Posterior cingulate gyrus (tissue), 11 donors: ENCODE results near the gene TEKT1.
"Not testable (repeated sequence)": the region's sequence is repeated elsewhere in the genome, so short reads cannot be mapped to it uniquely, and the experiment has no call there.

Source experiments
- DNase-seq, 10 donors: peaks; one replicate each; pipeline versions ENCODE4 v3.0.0 to v3.0.0-alpha.2; 2020 to 2021; ENCODE audit warnings: mixed read lengths in 3 of 10
- intact Hi-C: fragments of 100-400 bp; cut with DNase I; formaldehyde crosslinking; loops from one replicate; pipeline ENCODE4 v1.15.1; 2023

TEKT1 gene

DNA sequence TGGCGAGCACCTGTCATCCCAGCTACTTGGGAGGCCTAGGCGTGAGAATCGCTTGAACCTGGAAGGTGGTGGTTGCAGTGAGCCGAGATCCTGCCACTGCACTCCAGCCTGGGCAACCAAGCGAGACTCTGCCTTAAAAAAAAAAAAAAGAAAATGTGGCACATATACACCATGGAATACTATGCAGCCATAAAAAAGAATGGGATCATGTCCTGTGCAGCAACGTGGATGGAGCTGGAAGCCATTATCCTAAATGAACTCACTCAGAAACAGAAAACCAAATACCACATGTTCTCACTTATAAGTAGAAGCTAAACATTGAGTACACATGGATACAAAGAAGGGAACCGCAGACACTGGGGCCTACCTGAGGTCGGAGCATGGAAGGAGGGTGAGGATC is 56.6 kb downstream of the TEKT1 start:
- intact Hi-C loops, DNase-seq: not testable (repeated sequence)

- no peak for DNase-seq
- intact Hi-C loops: no loop called here
Measured at GRCh38 chr17:6772016-6772415, 59.5 kb downstream of the TEKT1 start.

GRCh38 chr17:6768447-6768846 is 63.1 kb downstream of the TEKT1 start:
- intact Hi-C loops: no loop called here
- no peak for DNase-seq

- DNase-seq: peak in 1 of 10 donors; percentile 72
- intact Hi-C loops: no loop called here
Measured at GRCh38 chr17:6761779-6762178, 69.8 kb downstream of the TEKT1 start.

GRCh38 chr17:6757747-6758146 is 73.8 kb downstream of the TEKT1 start:
- DNase-seq: no peak
- intact Hi-C loops: no loop called here

- intact Hi-C loops: no loop called here
- no peak for DNase-seq
Measured at GRCh38 chr17:6756425-6757031, 75.0 kb downstream of the TEKT1 start.

GRCh38 chr17:6755731-6756184 is 75.8 kb downstream of the TEKT1 start, which contains the start of gene XAF1:
XAF1 (plus strand) TSS chr17:6756046; CDS start chr17:6756079, 33 bp downstream.
- peak in 1 of 10 donors; percentile 75 for DNase-seq
- intact Hi-C loops: no loop called here

GRCh38 chr17:6755281-6755680 is 76.2 kb downstream of the TEKT1 start:
- intact Hi-C loops: no loop called here
- peak in 1 of 10 donors; percentile 42 for DNase-seq

DNA sequence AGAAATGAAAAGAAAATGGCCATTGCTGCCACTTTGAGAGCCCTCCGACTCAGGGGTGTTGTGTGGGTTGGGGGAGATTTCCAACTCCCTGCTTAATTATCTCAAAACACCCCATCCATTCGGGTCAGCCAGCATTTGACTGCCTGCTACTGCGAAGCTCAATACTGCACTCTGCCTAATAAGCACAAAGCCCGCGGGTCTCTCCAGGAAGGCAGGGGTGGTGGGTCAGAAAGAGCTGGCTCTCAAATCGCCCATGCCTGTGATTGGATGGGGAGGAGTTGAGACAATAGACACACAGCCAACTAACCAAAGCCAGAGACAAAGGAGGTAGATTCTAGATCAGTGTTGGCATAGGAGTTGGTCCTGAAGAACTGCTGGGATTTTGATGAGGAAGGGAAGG is 78.0 kb downstream of the TEKT1 start:
- peak in 1 of 10 donors; percentile 65 for DNase-seq
- intact Hi-C loops: no loop called here

DNA sequence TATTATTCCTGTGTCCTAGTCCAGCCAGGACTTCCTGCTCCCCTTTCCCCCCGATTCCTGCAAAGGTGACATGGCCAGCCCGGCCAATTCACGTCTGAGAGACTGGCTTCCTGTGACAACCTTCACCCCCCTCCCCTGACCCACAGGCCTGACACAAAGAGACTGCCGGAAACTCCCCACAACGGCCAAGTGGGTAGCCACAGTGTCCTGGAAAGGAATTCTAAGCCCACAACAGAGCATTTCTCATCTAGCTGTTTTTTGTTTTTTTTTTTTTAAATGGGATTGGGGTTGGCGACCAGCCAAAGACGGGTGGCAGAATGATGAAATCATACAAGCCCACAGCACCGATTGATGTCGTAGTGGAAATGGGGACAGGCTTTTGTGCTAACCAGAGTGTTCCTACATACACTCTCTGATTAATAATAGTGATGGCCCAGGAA is 78.5 kb downstream of the TEKT1 start:
- DNase-seq: peak in 3 of 10 donors; percentile 19 to 81 (median 43)
- intact Hi-C loops: no loop called here

- peak in 1 of 10 donors; percentile 60 for DNase-seq
Measured at GRCh38 chr17:6752068-6752909, 79.2 kb downstream of the TEKT1 start.

GRCh38 chr17:6749519-6749918 is 82.0 kb downstream of the TEKT1 start:
- no peak for DNase-seq
- intact Hi-C loops: no loop called here

More at GRCh38 chr17:6752068-6752909, 79.2 kb downstream of the TEKT1 start:
- intact Hi-C loops: no loop called here

- no peak for DNase-seq
- intact Hi-C loops: no loop called here
Measured at GRCh38 chr17:6748617-6749016, 82.9 kb downstream of the TEKT1 start.
